IMR-90 (cell line): Measurements from ENCODE around the gene ESR1. TPM values are rescaled to one million over a fixed set of nuclear protein-coding genes. Genes with fewer than 3 reads are reported as not detected.

Experiments used
- ATAC-seq: fragments of 200-7000 bp; cut with Tn5 transposase; 2 replicates; pipeline ENCODE4 v1.9.1; 2020; ENCODE audit warnings: low read depth, mild to moderate bottlenecking, moderate library complexity
- BruUV-seq: library from RNA; stranded (reverse); fragments of 400-500 nt; replicated peaks from 2 replicates; lab custom pipeline; 2021; lab: Mats Ljungman, UMichigan
- CTCF ChIA-PET: fragments of 300-600 bp; formaldehyde crosslinking; extraction: SDS; loops from one replicate; lab custom pipeline; 2021; ENCODE audit warnings: antibody characterized with exemption; lab: Yijun Ruan, JAX
- POLR2A ChIA-PET: fragments of 300-600 bp; sonication (Branson Sonifier 250); formaldehyde crosslinking; loops from one replicate; lab custom pipeline; 2022; ENCODE audit warnings: antibody characterized with exemption; ENCODE audit not compliant: unreplicated experiment; lab: Charles Lee
- DNase-seq: peaks from one replicate; pipeline ENCODE4 v3.0.0; 2013
- H2AFZ ChIP-seq: replicated peaks from 2 replicates; pipeline ENCODE3; 2013; ENCODE audit warnings: low read length, mild to moderate bottlenecking; ENCODE audit not compliant: poor library complexity
- H2AK5ac ChIP-seq: 2 replicates; pipeline ENCODE4 v1.6.1; 2013; ENCODE audit warnings: low read depth, low read length, inconsistent platforms
- H2AK9ac ChIP-seq: replicated peaks from 2 replicates; pipeline ENCODE3; 2013; ENCODE audit warnings: mild to moderate bottlenecking, low read depth, low read length, moderate library complexity; ENCODE audit not compliant: poor library complexity
- H2BK120ac ChIP-seq: 2 replicates; pipeline ENCODE4 v1.6.1; 2013; ENCODE audit warnings: low read depth, low read length, inconsistent platforms
- H2BK15ac ChIP-seq: 3 replicates; pipeline ENCODE4 v1.6.1; 2013; ENCODE audit warnings: low read depth, low read length, inconsistent platforms
- H2BK20ac ChIP-seq: 2 replicates; pipeline ENCODE4 v1.6.1; 2013; ENCODE audit warnings: low read depth, mild to moderate bottlenecking, inconsistent platforms, low read length, moderate library complexity
- H2BK5ac ChIP-seq: 2 replicates; pipeline ENCODE4 v1.6.1; 2013; ENCODE audit warnings: mild to moderate bottlenecking, low read depth, low read length, inconsistent platforms; ENCODE audit not compliant: poor library complexity, severe bottlenecking
- H3K14ac ChIP-seq: replicated peaks from 2 replicates; pipeline ENCODE4 v1.6.1; 2013; ENCODE audit warnings: low read depth, low read length, inconsistent platforms
- H3K18ac ChIP-seq: 2 replicates; pipeline ENCODE4 v1.6.1; 2013; ENCODE audit warnings: low read depth, low read length, control low read depth
- H3K23ac ChIP-seq: 2 replicates; pipeline ENCODE4 v1.6.1; 2013; ENCODE audit warnings: low read depth, low read length, inconsistent platforms
- H3K27ac ChIP-seq: 2 replicates; pipeline ENCODE4 v1.5.1; 2013; ENCODE audit warnings: mild to moderate bottlenecking, control low read depth, low read length; ENCODE audit not compliant: insufficient read depth
- H3K27me3 ChIP-seq: 2 replicates; pipeline ENCODE4 v1.6.1; 2013; ENCODE audit warnings: low read length; ENCODE audit not compliant: control insufficient read depth, insufficient read depth
- H3K36me3 ChIP-seq: 2 replicates; pipeline ENCODE4 v1.6.1; 2013; ENCODE audit warnings: low read length, mixed read lengths; ENCODE audit not compliant: control insufficient read depth, insufficient read depth
- H3K4ac ChIP-seq: 2 replicates; pipeline ENCODE4 v1.6.1; 2013; ENCODE audit warnings: low read depth, low read length, inconsistent platforms
- H3K4me1 ChIP-seq: 2 replicates; pipeline ENCODE4 v1.6.1; 2013; ENCODE audit warnings: low read length, mixed read lengths; ENCODE audit not compliant: control insufficient read depth, insufficient read depth
- H3K4me2 ChIP-seq: 2 replicates; pipeline ENCODE4 v1.6.1; 2013; ENCODE audit warnings: low read depth, mild to moderate bottlenecking, control low read depth, low read length, moderate library complexity
- H3K4me3 ChIP-seq: 2 replicates; pipeline ENCODE4 v1.5.1; 2013; ENCODE audit warnings: low read depth, mild to moderate bottlenecking, control low read depth, low read length, moderate library complexity; ENCODE audit not compliant: insufficient read depth
- H3K56ac ChIP-seq: 2 replicates; pipeline ENCODE4 v1.6.1; 2013; ENCODE audit warnings: low read length, inconsistent platforms; ENCODE audit not compliant: insufficient read depth; ENCODE audit errors: extremely low read depth
- H3K79me1 ChIP-seq, 2 experiments: 2 replicates each; pipeline ENCODE4 v1.6.1; 2013; ENCODE audit warnings: low read length in 2 of 2, inconsistent platforms in 1 of 2, low read depth in 1 of 2
- H3K9ac ChIP-seq: 2 replicates; pipeline ENCODE4 v1.6.1; 2013; ENCODE audit warnings: low read depth, low read length, control low read depth
- H3K9me1 ChIP-seq: 2 replicates; pipeline ENCODE4 v1.6.1; 2013; ENCODE audit warnings: low read length, inconsistent platforms; ENCODE audit not compliant: insufficient read depth
- H3K9me3 ChIP-seq: 2 replicates; pipeline ENCODE4 v1.6.1; 2013; ENCODE audit warnings: low read length; ENCODE audit not compliant: control insufficient read depth, insufficient read depth
- H4K20me1 ChIP-seq: 2 replicates; pipeline ENCODE4 v1.6.1; 2013; ENCODE audit warnings: low read length, inconsistent platforms; ENCODE audit not compliant: insufficient read depth
- H4K5ac ChIP-seq: 2 replicates; pipeline ENCODE4 v1.6.1; 2013; ENCODE audit warnings: mild to moderate bottlenecking, low read depth, low read length, control low read depth
- H4K8ac ChIP-seq, 2 experiments: 2 replicates each; pipeline ENCODE4 v1.6.1; 2013; ENCODE audit warnings: low read depth in 2 of 2, low read length in 2 of 2, control low read depth in 1 of 2, inconsistent platforms in 1 of 2
- H4K91ac ChIP-seq: 2 replicates; pipeline ENCODE4 v1.6.1; 2013; ENCODE audit warnings: low read depth, low read length, inconsistent platforms; ENCODE audit not compliant: insufficient read depth
- BHLHE40 ChIP-seq: fragments of 150-350 bp; IDR thresholded peaks from 2 replicates; pipeline ENCODE4 v1.6.1; 2016; ENCODE audit warnings: mild to moderate bottlenecking, low read depth, low read length
- CEBPB ChIP-seq: IDR thresholded peaks from 2 replicates; pipeline ENCODE4 v1.6.1; 2012; ENCODE audit warnings: low read depth, low read length, improper control_type of control experiment
- CHD1 ChIP-seq: IDR thresholded peaks from 2 replicates; pipeline ENCODE4 v1.6.1; 2012; ENCODE audit warnings: low read depth, low read length, improper control_type of control experiment
- CTCF ChIP-seq: conservative IDR thresholded peaks from 2 replicates; pipeline ENCODE4 v1.5.1; 2012; ENCODE audit warnings: mild to moderate bottlenecking, low read depth, low read length, improper control_type of control experiment
- ELK1 ChIP-seq: fragments of 150-350 bp; IDR thresholded peaks from 2 replicates; pipeline ENCODE4 v1.6.1; 2016; ENCODE audit warnings: low read depth, mild to moderate bottlenecking, low read length, moderate library complexity, borderline replicate concordance
- FOS ChIP-seq: fragments of 150-350 bp; IDR thresholded peaks from 2 replicates; pipeline ENCODE4 v1.6.1; 2016; ENCODE audit warnings: low read depth, low read length
- MAFK ChIP-seq: IDR thresholded peaks from 2 replicates; pipeline ENCODE4 v1.6.1; 2012; ENCODE audit warnings: low read depth, low read length, improper control_type of control experiment
- MAZ ChIP-seq: IDR thresholded peaks from 2 replicates; pipeline ENCODE4 v1.6.1; 2012; ENCODE audit warnings: low read depth, mild to moderate bottlenecking, low read length, improper control_type of control experiment, moderate library complexity, borderline replicate concordance
- MXI1 ChIP-seq: IDR thresholded peaks from 2 replicates; pipeline ENCODE4 v1.6.1; 2012; ENCODE audit warnings: low read depth, mild to moderate bottlenecking, low read length, moderate library complexity, borderline replicate concordance
- NFE2L2 ChIP-seq: fragments of 150-350 bp; IDR thresholded peaks from 2 replicates; pipeline ENCODE4 v1.6.1; 2016; ENCODE audit warnings: low read depth, mild to moderate bottlenecking, low read length
- POLR2A ChIP-seq: IDR thresholded peaks from 2 replicates; pipeline ENCODE4 v1.6.1; 2012; ENCODE audit warnings: mild to moderate bottlenecking, low read depth, low read length
- RAD21 ChIP-seq: IDR thresholded peaks from 2 replicates; pipeline ENCODE4 v1.6.1; 2012; ENCODE audit warnings: low read length, improper control_type of control experiment
- RCOR1 ChIP-seq: IDR thresholded peaks from 2 replicates; pipeline ENCODE4 v1.6.1; 2012; ENCODE audit warnings: mild to moderate bottlenecking, low read length, improper control_type of control experiment; ENCODE audit not compliant: insufficient replicate concordance
- RFX5 ChIP-seq: IDR thresholded peaks from 2 replicates; pipeline ENCODE4 v1.8.0; 2012; ENCODE audit warnings: low read depth, mild to moderate bottlenecking, low read length, moderate library complexity
- SMC3 ChIP-seq: fragments of 150-350 bp; IDR thresholded peaks from 2 replicates; pipeline ENCODE4 v1.6.1; 2016; ENCODE audit warnings: low read depth, mild to moderate bottlenecking, antibody characterized with exemption, low read length, moderate library complexity
- USF2 ChIP-seq: fragments of 150-350 bp; IDR thresholded peaks from 2 replicates; pipeline ENCODE4 v1.6.1; 2017; ENCODE audit warnings: mild to moderate bottlenecking, antibody characterized with exemption, low read length, low read depth
- WGBS, 2 experiments: methylation state at CpG; one replicate each; pipeline versions ENCODE4 v1.1.5 to v1.1.7; 2013; ENCODE audit warnings: missing lambda C conversion rate in 2 of 2; ENCODE audit not compliant: insufficient read length in 1 of 2; ENCODE audit errors: extremely low coverage in 2 of 2; 5-methylcytosine and 5-hydroxymethylcytosine counted together
- dilution Hi-C: fragments of 300-500 bp; cut with HindIII; formaldehyde crosslinking; loops from one replicate; pipeline ENCODE4 v1.14.3; 2018; ENCODE audit warnings: low sequenced_read_pairs; ENCODE audit not compliant: unreplicated experiment
- in situ Hi-C: fragments of 300-500 bp; cut with MboI; formaldehyde crosslinking; loops from 3 replicates; pipeline ENCODE4 v1.14.3; 2019; ENCODE audit warnings: low sequenced_read_pairs, inconsistent platforms, mixed read lengths
- intact Hi-C: fragments of 100-400 bp; cut with micrococcal nuclease; formaldehyde crosslinking; loops from 2 replicates; pipeline ENCODE4 v1.10.0; 2022
- polyA plus RNA-seq, 3 experiments: library from polyadenylated mRNA; depleted of rRNA; stranded (reverse); fragments of >200 nt; gene quantifications; 2 replicates each; pipeline ENCODE4 v1.2.3, GENCODE V29; 2012; ENCODE audit warnings: low replicate concordance in 1 of 3
- total RNA-seq: library from RNA; depleted of rRNA; stranded (reverse); fragments of >200 nt; gene quantifications from 2 replicates; pipeline ENCODE4 v1.2.3, GENCODE V29; 2012

ESR1 gene
- total and polyA plus RNA-seq, 2 of the 4 experiments (the other 2 are of a cell fraction) = not detected

- Histone ChIP-seq H2AK5ac (no peak overlapping the region), H2AFZ (no peak overlapping the region), H3K27ac (no peak overlapping the region), H3K56ac (no peak overlapping the region), H2BK15ac (no peak overlapping the region), H4K91ac (no peak overlapping the region), H3K4me1 (no peaks in the 10 kb centered on the region), H3K4ac (no peak overlapping the region), H3K79me1 (no peaks in the 10 kb centered on the region), H2AK9ac (no peak overlapping the region), H3K14ac (no peak overlapping the region), H3K4me2 (no peak overlapping the region), H3K23ac (no peak overlapping the region), H3K9me1 (no peaks in the 10 kb centered on the region), H3K4me3 (no peak overlapping the region), H2BK20ac (no peak overlapping the region), H3K9me3 (no peaks in the 10 kb centered on the region), H4K8ac (no peak overlapping the region), H4K5ac (no peak overlapping the region), H3K27me3 (no peaks in the 10 kb centered on the region; the same call in 1 of the 2 replicates), H3K18ac (no peak overlapping the region), H3K36me3 (no peaks in the 10 kb centered on the region), H3K9ac (no peak overlapping the region), H2BK120ac (no peak overlapping the region), H2BK5ac (no peak overlapping the region), H4K20me1 (no peaks in the 10 kb centered on the region)
- POLR2A ChIA-PET = no interaction called here
- ATAC-seq (no peak), DNase-seq (no peak)
- no TSS peak for BruUV-seq
- no CpG with 5 or more reads among the region's 5 CpGs for WGBS, 2 experiments
- dilution Hi-C loops (no loop called here), in situ Hi-C loops (no loop called here), intact Hi-C loops (no loop called here)
- CTCF ChIA-PET = no interaction called here
- TF ChIP-seq MXI1 (no peak), CEBPB (no peak), POLR2A (no peak), FOS (no peak), SMC3 (no peak), BHLHE40 (no peak), MAFK (no peak), RFX5 (no peak), CHD1 (no peak), ELK1 (no peak), RAD21 (no peak), CTCF (no peak), USF2 (no peak), NFE2L2 (no peak), RCOR1 (no peak), MAZ (no peak)
These were observed 255.0 kb downstream of the ESR1 start for GRCh38 chr6:152062476-152062875.
